Lower leg skin (tissue), 3 donors: ENCODE measurements around the gene ZNF407.

Source experiments
- CTCF ChIP-seq, 3 donors: fragments of 450-650 bp; IDR thresholded peaks; one replicate each; pipeline ENCODE4 v1.5.1; 2016; ENCODE audit warnings: antibody characterized with exemption in 3 of 3, mild to moderate bottlenecking in 3 of 3, moderate library complexity in 2 of 3
- POLR2A ChIP-seq, 2 donors: fragments of 450-650 bp; IDR thresholded peaks; one replicate each; pipeline ENCODE4 v1.6.1; 2016 to 2017; ENCODE audit warnings: antibody characterized with exemption in 2 of 2, mild to moderate bottlenecking in 1 of 2, moderate library complexity in 1 of 2

GRCh38 chr18:75023473-75023872, 425.8 kb downstream of the ZNF407 start:
- TF ChIP-seq CTCF (IDR thresholded peaks at IDR 0.05) (no peak), POLR2A (IDR thresholded peaks at IDR 0.05) (no peak)
